Fibroblast of skin of left quadriceps (primary cell): ENCODE data around the gene DAAM1.

Experiments used
- DNase-seq, 2 experiments: peaks; one replicate each; pipeline ENCODE4 v3.0.0-alpha.2; 2013; ENCODE audit warnings: low read depth in 2 of 2

Gene DAAM1

DNA sequence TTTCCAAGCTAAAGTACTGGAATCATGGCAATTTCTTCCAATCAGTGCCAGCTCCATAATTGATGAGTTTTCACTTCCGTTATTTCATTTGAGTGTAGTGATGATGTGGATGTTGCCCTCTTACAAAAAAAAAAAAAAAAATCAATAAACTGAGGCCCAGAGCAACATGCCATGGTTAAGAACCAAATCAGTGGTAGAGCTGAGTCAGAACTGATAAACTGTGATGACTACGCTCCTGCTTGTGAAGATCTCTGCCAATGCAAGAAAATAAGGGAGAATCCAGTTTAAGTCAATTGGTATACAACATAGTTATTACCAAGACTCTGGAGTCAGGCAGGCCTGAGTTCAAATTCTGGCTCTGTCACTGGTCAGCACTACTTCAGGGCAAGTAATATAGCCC lies 174.0 kb downstream of the DAAM1 start:
- DNase-seq = no peak

DNA sequence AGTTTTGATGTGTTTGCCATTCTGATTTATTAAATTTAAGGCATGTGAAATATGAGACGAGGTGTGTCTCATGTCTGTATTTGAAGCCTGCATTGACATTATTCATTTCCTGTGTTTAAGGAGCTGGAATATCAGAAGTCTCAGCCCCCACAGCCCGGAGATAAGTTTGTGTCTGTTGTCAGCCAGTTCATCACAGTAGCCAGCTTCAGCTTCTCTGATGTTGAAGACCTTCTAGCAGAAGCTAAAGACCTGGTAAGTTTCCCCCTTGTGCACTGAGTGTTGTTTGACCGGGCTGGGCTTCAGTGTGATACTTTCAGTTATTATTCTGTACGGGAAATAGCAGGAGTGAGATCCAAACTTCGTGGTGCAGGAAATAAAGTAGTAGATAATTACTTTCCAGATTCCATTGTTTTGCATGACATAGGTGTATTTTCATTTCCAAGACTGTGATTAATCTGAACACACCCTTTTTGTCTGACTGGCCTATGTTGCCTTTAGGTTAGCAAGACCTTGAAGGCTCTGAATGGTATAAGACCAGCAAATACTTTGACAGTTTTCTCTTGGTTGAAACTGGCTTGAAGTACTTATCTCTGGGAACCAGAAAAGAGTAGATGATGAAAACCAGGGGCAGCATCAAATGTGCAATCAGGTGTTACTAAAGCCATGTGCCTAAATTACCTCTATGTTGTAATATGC lies 175.2 kb downstream of the DAAM1 start:
- no peak for DNase-seq

DNA sequence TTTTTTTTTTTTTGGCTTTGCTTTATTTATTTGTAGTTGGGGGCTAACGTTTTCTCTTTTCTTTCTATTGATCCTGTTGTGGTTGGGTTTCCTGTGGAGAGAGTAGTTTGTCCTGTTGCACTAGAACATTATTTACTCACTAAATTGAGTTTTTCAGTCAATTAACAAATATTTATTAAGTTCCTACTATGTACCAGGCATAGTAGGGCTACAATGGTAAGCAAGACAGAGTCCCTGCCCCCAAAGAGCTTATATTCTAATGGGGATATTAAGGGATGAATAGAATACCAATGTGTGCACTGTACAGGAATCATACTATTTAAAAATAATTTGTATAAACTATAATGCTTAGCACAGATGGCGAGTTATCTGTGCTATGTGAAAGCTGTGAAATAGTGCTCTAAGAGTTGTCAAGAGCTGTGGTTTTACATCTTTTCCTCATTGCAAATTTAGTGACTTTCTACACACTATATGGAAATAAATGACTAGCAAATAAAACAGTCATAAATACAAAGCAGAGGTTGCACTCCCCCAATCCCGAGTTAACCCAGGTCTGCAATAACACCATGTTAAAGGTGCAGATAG lies 181.8 kb downstream of the DAAM1 start:
- DNase-seq = no peak

DNA sequence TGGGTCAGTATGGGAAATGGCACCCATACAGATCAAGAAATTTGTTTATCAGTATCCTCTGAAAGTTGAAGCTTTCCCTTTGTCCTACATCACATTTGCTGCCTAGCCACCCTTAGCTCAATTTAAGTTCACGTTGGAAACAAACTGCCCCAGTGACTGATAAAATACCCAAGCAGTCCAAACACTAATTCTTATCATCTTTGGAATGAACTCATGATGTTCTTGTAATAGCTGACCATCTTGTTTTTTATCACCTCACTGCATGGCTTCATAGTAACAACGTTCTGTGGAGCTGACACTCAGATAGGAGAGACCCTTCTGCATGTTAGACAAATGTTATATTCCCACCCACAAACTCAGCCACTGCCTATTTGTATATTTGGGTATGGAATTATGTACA lies 183.3 kb downstream of the DAAM1 start:
- no peak for DNase-seq

DNA sequence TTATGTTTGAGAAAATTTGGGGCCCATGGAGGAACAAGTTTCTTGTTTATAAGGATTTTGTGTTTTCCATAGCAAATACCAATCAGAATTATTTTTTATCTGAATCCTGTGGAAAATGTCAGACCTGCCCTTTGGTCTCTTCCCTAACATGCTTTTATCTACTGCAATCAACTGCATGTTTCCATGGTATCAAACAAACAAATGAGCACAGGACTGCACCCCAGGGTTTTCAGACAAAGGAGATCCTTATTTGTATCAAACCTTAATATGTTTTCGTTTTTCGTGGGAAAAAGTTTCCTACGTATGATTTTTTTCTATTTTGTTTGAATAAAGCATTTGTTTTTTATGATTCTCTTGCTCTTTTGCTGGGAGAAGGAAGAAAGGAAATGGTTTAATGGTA lies 185.6 kb downstream of the DAAM1 start:
- no peak for DNase-seq

DNA sequence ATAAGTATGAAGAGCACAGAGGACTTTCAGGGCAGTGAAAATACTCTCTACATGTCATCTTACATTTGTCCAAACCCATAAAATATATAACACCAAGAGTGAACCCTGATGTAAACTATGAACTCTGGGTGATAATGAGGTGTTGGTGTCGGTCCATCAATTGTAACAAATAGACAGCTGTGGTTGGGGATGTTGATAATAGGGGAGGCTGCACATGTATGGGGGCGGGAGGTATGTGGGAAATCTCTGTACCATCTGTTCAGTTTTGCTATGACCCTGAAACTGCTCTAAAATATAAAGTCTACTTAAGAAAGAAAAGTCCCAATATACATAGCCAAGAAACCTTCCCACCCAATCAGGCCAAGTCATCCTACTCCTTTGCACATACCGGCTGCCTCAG lies 188.2 kb downstream of the DAAM1 start:
- DNase-seq = no peak

DNA sequence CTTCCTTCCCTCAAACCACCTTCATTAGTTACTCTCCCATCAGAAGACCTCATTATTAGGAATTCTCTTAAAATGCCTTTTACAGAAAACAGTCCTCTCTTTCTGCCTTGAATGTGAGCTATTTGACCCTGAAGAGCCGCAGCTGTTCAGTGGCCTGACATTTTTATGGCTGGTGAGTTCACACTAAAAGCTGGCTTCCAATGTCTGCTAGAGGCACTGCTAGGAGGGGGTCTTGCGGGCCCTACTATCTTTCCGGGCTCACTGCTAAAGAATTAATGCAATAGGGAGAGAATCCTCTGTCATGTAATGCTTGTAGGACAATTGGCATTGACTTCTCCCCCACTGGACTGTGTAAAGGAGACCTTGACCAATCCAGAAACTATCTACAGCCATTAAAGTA lies 189.0 kb downstream of the DAAM1 start:
- DNase-seq = no peak

DNA sequence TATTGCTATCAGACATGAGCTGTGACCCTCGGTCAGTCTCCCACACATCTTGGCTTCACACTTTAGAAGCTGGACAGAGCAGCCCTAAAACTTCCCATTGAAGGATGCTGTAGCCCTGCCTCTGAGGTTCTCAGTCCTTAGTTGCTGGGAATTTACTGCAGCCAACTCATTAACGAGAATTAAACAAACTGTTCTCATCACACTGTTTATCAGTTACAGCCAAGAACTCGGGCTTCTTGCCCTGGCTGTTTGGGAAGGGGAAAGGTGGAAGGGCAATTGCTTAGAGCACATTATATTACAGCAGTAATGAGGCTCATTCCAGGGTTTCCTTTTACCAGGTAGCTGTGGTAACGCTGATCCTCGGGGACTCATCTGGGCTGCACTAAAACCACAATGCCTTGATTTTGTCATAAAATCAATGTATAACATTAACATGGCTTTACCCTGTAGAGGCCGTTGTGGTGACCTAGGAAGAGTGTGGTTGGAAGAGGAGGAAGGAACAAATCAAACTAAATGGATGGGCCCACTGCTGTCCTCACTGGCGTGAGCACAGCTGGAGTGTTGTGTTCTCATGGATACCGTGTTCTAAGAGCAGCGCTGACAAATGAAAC lies 189.6 kb downstream of the DAAM1 start:
- no peak for DNase-seq

DNA sequence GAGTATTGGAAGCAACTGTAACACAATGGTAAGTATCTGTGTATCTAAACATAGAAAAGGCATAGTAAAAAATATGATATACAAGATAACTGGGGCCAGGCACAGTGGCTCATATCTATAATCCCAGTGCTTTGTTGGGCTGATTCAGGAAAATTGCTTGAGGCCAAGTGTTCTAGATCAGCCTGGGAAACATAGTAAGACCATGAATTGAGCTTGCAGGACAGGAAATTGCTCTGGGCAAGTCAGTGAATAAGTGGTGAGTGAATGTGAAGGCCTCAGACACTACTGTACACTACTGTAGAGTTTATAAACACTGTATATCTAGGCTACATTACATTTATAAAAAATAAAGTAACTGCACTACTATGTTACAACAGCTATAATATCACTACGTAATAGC lies 201.5 kb downstream of the DAAM1 start:
- DNase-seq = no peak

DNA sequence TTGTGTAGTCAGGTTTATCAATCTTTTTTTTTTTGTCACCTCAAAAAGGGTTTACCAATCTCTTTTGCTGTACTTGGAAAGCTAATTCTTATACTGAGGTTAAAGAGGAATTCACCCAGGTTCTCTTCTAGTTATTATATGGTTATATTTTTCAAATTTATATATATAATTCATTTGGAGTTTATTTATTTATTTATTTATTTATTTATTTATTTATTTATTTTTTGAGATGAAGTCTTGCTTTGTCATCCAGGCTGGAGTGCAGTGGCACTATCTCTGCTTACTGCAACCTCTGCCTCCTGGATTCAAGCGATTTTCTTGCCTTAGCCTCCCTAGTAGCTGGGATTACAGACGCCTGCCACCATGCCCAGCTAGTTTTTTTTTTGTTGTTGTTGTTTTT lies 202.9 kb downstream of the DAAM1 start:
- no peak for DNase-seq

DNA sequence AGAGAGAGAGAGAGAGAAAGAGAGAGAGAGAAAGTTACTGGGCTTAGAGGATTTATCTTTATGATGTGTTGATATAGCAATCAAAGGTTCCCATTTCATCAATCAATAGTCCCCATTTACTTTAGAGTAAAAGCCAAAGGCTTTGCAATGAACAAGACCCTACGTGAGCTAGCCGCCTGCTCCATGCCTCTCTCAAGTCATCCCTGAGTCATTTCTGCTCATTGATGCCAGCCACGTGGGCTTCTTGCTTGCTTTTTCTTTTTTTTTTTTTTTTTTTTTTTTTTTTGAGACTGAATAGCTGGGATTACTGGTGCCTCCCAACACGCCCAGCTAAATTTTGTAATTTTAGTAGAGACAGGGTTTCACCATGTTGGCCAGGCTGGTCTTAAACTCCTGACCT lies 205.8 kb downstream of the DAAM1 start:
- DNase-seq = no peak

DNA sequence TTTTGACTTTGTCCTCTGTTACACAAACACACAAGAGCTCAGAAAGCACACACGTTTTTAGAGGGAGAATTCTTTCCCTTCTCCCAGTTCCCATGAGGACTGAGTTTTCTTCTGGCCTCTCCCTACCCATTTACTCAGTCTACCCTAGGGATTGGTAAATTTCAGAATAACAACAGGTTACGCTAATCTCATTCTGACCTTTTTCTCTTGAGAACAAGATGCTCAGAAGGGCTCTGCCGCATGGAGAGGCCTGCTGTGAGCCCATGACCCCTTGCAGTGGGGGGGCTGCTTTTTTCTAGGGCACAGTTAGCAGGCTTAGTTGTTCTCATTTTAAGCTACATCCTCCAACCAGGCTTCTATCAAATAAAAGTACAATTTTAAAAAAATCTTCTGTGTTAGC lies 207.2 kb downstream of the DAAM1 start:
- no peak for DNase-seq

DNA sequence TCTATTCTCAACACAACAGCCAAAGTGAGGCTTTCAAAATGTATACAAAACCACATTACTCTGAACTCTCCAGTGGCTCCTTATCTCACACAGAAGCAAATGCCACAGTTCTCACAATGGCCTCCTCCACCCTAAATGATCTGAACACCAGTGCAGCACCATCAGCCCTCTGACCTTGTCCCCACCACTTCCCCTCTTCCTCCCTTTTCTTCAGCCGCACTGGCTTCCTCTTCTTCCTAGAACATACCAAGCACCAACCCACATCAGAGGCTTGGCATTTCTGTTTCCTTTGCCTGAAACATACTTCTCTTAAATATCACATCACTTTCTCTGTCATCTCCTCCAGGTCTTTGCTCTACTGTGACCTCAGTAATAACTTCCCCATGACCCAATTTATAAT lies 210.4 kb downstream of the DAAM1 start:
- no peak for DNase-seq

DNA sequence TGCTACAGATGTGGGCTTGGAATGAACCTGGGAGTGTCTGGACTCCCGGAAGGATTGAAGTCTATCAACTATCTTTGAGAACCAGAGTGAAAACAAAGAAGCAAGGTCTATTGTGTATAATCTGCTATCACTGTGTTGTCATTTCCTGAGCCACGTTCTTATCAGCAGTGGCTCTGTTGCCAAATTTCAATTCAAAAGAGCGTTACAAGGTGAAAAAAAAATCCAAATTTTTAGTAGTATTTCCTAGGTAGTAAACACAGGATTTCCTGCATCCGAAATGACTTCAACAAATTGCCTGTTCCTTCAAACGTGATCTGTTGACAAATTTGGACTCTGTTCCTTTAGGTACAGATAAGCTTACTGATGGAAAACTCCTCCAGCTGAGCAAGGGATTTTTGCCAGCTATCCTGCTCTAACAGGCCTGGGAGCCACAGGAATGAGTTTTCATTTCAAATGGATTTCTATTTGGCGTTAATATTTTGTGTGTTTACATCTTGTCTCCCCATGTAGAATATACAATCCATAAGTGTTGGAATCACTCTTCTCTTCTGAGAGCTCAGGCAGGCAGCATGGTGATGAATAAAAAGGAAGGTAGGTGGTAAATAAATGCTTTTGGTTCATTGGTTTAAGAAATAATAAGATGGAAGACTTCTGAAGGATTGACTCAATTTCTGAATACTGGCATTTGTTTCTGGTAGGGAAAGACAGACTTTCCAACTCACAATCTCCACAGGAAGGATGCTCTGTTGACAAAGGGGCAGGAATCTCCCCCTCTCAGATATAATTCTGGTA lies 218.2 kb downstream of the DAAM1 start:
- DNase-seq = no peak

DNA sequence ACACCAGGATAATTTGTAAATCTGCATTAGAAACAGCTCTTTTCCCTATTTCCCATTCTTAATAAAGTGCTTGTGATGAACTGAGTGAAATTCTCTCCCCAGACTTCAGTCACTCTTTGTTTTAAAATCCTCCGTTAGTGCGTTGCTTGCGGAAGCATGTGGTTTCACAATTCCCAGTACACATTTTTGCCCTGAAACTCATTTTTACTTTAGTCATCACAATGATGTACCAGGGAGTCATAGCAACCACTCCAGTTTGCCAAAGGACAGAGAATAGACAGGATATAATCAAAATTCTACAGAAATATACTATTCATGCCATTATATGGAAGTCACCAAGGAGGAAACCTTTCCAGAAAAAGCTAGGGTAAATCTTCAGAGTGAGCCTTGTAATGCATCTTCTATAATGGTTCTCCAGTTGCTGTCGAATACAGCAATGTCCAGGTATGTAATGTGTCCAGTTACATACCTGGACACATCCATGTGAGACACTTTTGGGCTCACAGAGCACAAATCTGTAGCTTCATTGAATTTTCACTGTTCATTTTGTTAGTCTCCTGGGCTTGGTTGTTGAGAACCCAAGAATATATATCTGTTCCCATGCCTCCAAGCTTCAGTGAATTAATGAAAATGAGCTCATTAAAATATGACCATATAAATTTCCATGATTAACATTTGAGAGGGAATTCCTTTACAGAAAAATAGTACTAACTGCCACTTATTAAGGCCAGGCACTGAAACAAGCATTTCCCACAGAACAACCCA lies 219.0 kb downstream of the DAAM1 start:
- peak; percentile 80 to 83 for DNase-seq

DNA sequence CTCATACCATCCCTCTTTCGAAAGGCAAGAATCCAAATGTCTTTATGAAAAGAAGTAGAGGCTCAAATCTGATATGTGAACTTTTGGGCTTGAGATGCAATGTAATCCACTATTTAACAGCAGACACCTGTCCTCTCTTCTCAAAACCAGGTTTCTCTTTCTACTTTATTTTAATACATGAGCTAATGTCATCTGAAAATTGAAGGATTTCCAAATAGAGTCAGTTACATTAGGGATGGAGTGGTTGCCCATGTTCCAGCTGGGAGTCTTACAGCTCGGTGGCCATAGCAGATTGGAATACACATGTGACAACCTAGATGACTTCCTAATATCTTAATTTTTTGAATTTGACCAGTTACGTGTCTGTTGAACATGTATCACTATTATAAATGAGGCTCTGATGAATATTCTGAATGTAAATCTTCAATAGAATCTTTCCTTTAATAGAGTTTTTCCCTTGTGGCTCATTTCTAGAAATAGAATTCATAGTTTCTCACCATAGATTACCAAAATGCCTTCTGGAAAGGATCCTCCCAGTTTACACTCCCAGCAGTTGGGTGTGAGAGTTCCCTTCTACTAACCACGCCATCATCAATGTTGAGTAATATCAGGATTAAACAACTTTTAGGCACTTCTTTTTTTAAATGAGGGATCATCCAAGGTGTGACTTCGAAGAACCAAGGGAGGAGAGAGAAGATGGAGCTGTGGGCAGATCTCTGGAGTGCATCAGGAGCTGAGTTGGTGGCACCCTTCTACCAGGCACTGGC lies 227.6 kb downstream of the DAAM1 start:
- no peak for DNase-seq

DNA sequence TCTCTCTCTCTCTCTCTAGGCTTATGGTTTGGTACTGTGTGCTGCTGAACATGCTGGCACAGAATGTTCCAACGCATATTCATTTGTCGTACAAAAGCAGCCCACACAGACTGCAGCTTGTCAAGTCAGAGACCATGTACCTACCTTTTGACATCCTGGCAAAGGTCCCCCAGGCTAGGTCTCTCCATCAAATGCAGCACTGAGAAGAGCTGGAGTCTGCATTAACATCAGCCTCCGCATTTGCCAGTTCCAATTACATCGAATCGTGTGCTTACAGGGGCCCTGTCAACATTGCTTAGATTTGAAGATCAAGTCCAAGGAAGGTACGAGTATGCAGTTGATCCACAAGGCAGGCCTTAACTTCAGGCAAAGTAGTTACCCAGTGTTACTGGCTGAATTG lies 228.8 kb downstream of the DAAM1 start:
- no peak for DNase-seq

DNA sequence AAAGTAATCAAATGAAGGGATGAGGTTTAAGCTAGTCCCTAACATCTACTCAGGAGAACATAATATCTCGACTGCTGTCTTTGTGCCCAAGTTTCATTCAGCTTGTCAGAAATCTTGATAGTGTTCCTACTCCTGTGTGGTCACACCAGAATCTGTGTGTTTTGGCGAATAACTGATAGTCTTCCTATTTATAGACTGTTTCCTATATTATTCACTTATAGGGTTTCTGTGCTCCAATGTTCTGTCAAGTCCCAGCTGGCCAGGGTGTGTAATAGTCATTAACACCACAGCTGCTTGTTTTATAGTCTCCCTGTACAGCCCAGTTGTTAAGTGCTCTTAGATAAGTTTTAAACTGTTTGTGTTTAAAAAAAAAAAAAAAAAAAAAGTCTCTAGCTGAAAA lies 230.8 kb downstream of the DAAM1 start:
- no peak for DNase-seq
